ENCODE results near the gene UNC45A. TPM values are rescaled to one million over a fixed set of nuclear protein-coding genes. Genes with fewer than 3 reads are reported as not detected.

The UNC45A gene
- total and polyA plus RNA-seq, 2 of the 8 experiments (the other 6 are each of a cell fraction or from before 2014, with no cell fraction given): 74.1 to 84.2 TPM

DNA sequence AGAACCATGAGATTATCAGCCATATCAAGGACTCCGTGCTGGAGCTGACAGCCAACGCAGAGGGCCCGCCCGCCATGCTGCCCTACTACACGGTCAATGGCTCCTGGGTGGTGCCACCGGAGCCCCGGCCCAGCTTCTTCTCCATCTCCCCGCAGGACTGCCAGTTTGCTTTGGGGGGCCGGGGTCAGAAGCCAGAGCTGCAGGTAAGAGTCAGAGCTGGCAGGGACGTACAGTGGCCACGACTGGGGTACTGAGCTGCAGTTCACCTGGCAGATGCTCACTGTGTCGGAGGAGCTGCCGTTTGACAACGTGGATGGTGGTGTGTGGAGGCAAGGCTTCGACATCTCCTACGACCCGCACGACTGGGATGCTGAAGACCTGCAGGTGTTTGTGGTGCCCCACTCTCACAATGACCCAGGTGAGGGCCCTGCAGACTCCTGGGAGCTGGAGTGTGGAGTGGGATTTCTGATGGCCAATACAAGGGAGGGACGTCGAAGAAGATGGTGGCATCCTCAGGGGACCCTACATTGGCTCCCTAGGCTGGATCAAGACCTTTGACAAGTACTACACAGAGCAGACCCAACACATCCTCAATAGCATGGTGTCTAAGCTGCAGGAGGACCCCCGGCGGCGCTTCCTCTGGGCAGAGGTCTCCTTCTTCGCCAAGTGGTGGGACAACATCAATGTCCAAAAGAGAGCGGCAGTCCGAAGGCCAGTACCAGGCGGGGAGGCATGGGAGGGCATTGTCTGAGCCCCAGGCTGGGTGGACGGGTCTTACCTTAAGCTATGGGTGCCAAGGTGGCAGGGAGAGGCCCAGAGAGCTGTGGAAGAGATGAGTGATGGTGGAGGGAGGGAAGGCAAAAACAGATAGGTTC, 29.5 kb upstream of the UNC45A start:
- no peak overlapping the region for H4K91ac ChIP-seq (replicated peaks; ENCODE audit: insufficient read length, low read length)
- no peak overlapping the region for H3K4me2 ChIP-seq (ENCODE audit: insufficient read depth in 1 of 2, low read depth in 2 of 2, low read length in 2 of 2)
- H2BK20ac ChIP-seq (ENCODE audit: low read length): no peak overlapping the region
- H3K4me1 ChIP-seq (replicated peaks in 1 of 4; ENCODE audit: control insufficient read depth in 3 of 4, insufficient read depth in 4 of 4, low read length in 3 of 4): peaks cover 5 to 8% (median 7%) of the 10 kb centered on the region in 4 experiments; a peak in 6 of 7 replicates
- H3K18ac ChIP-seq (ENCODE audit: extremely low read depth, low read length): no peak overlapping the region
- H3K23ac ChIP-seq (ENCODE audit: insufficient read length): no peak overlapping the region
- no peak overlapping the region; the same call in 1 of the 2 replicates for H4K8ac ChIP-seq (ENCODE audit: extremely low read depth, insufficient read depth, low read length)
- TF ChIP-seq, protein P1, sequence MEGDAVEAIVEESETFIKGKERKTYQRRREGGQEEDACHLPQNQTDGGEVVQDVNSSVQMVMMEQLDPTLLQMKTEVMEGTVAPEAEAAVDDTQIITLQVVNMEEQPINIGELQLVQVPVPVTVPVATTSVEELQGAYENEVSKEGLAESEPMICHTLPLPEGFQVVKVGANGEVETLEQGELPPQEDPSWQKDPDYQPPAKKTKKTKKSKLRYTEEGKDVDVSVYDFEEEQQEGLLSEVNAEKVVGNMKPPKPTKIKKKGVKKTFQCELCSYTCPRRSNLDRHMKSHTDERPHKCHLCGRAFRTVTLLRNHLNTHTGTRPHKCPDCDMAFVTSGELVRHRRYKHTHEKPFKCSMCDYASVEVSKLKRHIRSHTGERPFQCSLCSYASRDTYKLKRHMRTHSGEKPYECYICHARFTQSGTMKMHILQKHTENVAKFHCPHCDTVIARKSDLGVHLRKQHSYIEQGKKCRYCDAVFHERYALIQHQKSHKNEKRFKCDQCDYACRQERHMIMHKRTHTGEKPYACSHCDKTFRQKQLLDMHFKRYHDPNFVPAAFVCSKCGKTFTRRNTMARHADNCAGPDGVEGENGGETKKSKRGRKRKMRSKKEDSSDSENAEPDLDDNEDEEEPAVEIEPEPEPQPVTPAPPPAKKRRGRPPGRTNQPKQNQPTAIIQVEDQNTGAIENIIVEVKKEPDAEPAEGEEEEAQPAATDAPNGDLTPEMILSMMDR (IDR thresholded peaks at IDR 0.05; ENCODE audit: control extremely low read depth in 1 of 3, insufficient read depth in 1 of 3, low read depth in 1 of 3, low read length in 3 of 3): no peak
- TF ChIP-seq, protein P2, sequence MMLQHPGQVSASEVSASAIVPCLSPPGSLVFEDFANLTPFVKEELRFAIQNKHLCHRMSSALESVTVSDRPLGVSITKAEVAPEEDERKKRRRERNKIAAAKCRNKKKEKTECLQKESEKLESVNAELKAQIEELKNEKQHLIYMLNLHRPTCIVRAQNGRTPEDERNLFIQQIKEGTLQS (IDR thresholded peaks at IDR 0.05; ENCODE audit: insufficient read depth, low read depth, low read length): no peak
- TF ChIP-seq, protein P3, sequence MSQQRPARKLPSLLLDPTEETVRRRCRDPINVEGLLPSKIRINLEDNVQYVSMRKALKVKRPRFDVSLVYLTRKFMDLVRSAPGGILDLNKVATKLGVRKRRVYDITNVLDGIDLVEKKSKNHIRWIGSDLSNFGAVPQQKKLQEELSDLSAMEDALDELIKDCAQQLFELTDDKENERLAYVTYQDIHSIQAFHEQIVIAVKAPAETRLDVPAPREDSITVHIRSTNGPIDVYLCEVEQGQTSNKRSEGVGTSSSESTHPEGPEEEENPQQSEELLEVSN (IDR thresholded peaks at IDR 0.05): no peak
- peaks cover 0 to 6% of the 10 kb centered on the region in 2 experiments for H4K20me1 ChIP-seq (replicated peaks in 1 of 2; ENCODE audit: control insufficient read depth in 1 of 2, insufficient read depth in 2 of 2, low read length in 2 of 2)
- H3K4ac ChIP-seq (replicated peaks; ENCODE audit: insufficient read length, low read depth, low read length): no peak overlapping the region
- H2BK5ac ChIP-seq (ENCODE audit: low read depth, low read length): no peak overlapping the region
- no peak overlapping the region for H2BK15ac ChIP-seq (ENCODE audit: low read length)
- no peaks in the 10 kb centered on the region; a peak in 2 of 8 replicates for H3K36me3 ChIP-seq (ENCODE audit: control insufficient read depth in 2 of 4, insufficient read depth in 4 of 4, low read length in 3 of 4)
- H3K23me2 ChIP-seq (ENCODE audit: low read depth, low read length): peaks cover 14% of the 10 kb centered on the region; the same call in 1 of the 2 replicates
- CTCF ChIA-PET (ENCODE audit: partially characterized antibody): interaction anchor here (0.8 to 13.3 kb wide), 13 partner anchors 9 to 258 kb away, joined by 3 to 187 read pairs (median 4); partner anchors contain the start of genes FES, HDDC3 and UNC45A
- DNase-seq (ENCODE audit: low read depth in 1 of 2, low spot score in 2 of 2): no peak
- H3K4me3 ChIP-seq (ENCODE audit: extremely low read depth in 1 of 4, insufficient read depth in 2 of 4, low read depth in 3 of 4, low read length in 4 of 4): no peak overlapping the region
- no peak for FAIRE-seq
- H3K27me3 ChIP-seq (replicated peaks in 1 of 4; ENCODE audit: control insufficient read depth in 3 of 4, extremely low read depth in 1 of 4, insufficient read depth in 3 of 4, low read length in 3 of 4): peaks cover 0 to 16% (median 9%) of the 10 kb centered on the region in 4 experiments; a peak in 5 of 7 replicates
- no peaks in the 10 kb centered on the region for H3K79me2 ChIP-seq (ENCODE audit: control insufficient read depth in 1 of 2, insufficient read depth in 2 of 2, low read length in 2 of 2)
- POLR2A ChIA-PET (ENCODE audit: partially characterized antibody): interaction anchor here (0.8 to 1.1 kb wide), 2 partner anchors 13 to 18 kb away, joined by 3 to 4 read pairs; no protein-coding TSS in a partner anchor
- no peak overlapping the region for H2AK5ac ChIP-seq (ENCODE audit: low read depth, low read length)
- H3K9ac ChIP-seq (replicated peaks in 1 of 4; ENCODE audit: extremely low read depth in 1 of 4, low read depth in 3 of 4, low read length in 3 of 4): no peak overlapping the region
- no peak overlapping the region for H3K14ac ChIP-seq (ENCODE audit: insufficient read length)
- no peak overlapping the region for H2AFZ ChIP-seq (ENCODE audit: low read length)
- H4K5ac ChIP-seq (ENCODE audit: insufficient read length, low read depth, low read length): no peak overlapping the region
- no peak overlapping the region for H2BK12ac ChIP-seq (ENCODE audit: low read depth, low read length)
- no peaks in the 10 kb centered on the region for H3K79me1 ChIP-seq (ENCODE audit: low read depth, low read length)
- no peak overlapping the region for H3K27ac ChIP-seq (ENCODE audit: low read depth, low read length)
- no peak overlapping the region for H3K56ac ChIP-seq (replicated peaks; ENCODE audit: insufficient read length, low read depth, low read length)
- no peaks in the 10 kb centered on the region for H3K9me3 ChIP-seq (ENCODE audit: insufficient read depth in 2 of 2, low read depth in 1 of 2, low read length in 1 of 2)
- no peak overlapping the region for H2BK120ac ChIP-seq (replicated peaks; ENCODE audit: low read depth, low read length)
- WGBS, 2 experiments (ENCODE audit: extremely low coverage in 1 of 2, insufficient coverage in 1 of 2, insufficient read length in 1 of 2, insufficient replicate concordance in 2 of 2, low coverage in 1 of 2, low lambda C conversion rate in 2 of 2, missing lambda C conversion rate in 1 of 2): 95% methylated on average over 28 of the region's 28 CpGs; no CpG with 5 or more reads in 1 of the 2 experiments
